Left renal pelvis (tissue), 4 donors: ENCODE results near the gene ADAMTSL3. TPM values are rescaled to one million over a fixed set of nuclear protein-coding genes. Genes with fewer than 3 reads are reported as not detected.

Experiments used
- DNase-seq, 4 donors: peaks; one replicate each; pipeline ENCODE4 v3.0.0-alpha.2; 2013; ENCODE audit warnings: low read depth in 4 of 4, low spot score in 3 of 4
- polyA plus RNA-seq, 4 donors: library from polyadenylated mRNA; unstranded; fragments of 120-200 nt; gene quantifications; one replicate each; pipeline ENCODE4 v1.2.1, GENCODE V29; 2013; ENCODE audit not compliant: insufficient read length in 4 of 4

ADAMTSL3 gene
- polyA plus RNA-seq, 4 donors: 3.1 to 40.2 (median 5.8) TPM

GRCh38 chr15:83913034-83913632 is 259.2 kb downstream of the ADAMTSL3 start:
- no peak for DNase-seq

GRCh38 chr15:83914906-83915305 is 261.0 kb downstream of the ADAMTSL3 start:
- no peak for DNase-seq

- DNase-seq: no peak
Measured at GRCh38 chr15:83917432-83917831, 263.5 kb downstream of the ADAMTSL3 start.

GRCh38 chr15:83918011-83918410 is 264.1 kb downstream of the ADAMTSL3 start:
- DNase-seq: no peak

- DNase-seq: no peak
Measured at GRCh38 chr15:83919319-83919830, 265.5 kb downstream of the ADAMTSL3 start.

GRCh38 chr15:83919978-83920510 is 266.1 kb downstream of the ADAMTSL3 start:
- no peak for DNase-seq

GRCh38 chr15:83922649-83923294 is 268.8 kb downstream of the ADAMTSL3 start:
- no peak for DNase-seq

- no peak for DNase-seq
Measured at GRCh38 chr15:83926116-83926515, 272.2 kb downstream of the ADAMTSL3 start.

GRCh38 chr15:83927704-83928391 is 273.9 kb downstream of the ADAMTSL3 start:
- no peak for DNase-seq

GRCh38 chr15:83928392-83928734 is 274.4 kb downstream of the ADAMTSL3 start:
- DNase-seq: no peak

GRCh38 chr15:83928878-83929418 is 275.0 kb downstream of the ADAMTSL3 start:
- no peak for DNase-seq

- no peak for DNase-seq
Measured at GRCh38 chr15:83929619-83930018, 275.7 kb downstream of the ADAMTSL3 start.

- no peak for DNase-seq
Measured at GRCh38 chr15:83930392-83931212, 276.7 kb downstream of the ADAMTSL3 start.

GRCh38 chr15:83935774-83936173 is 281.9 kb downstream of the ADAMTSL3 start:
- no peak for DNase-seq

- no peak for DNase-seq
Measured at GRCh38 chr15:83940136-83940535, 286.2 kb downstream of the ADAMTSL3 start.

GRCh38 chr15:83943043-83943442 is 289.1 kb downstream of the ADAMTSL3 start:
- no peak for DNase-seq

- DNase-seq: no peak
Measured at GRCh38 chr15:83943849-83944404, 290.0 kb downstream of the ADAMTSL3 start.

- DNase-seq: no peak
Measured at GRCh38 chr15:83947156-83947555, 293.2 kb downstream of the ADAMTSL3 start.

- DNase-seq: no peak
Measured at GRCh38 chr15:83954506-83954905, 300.6 kb downstream of the ADAMTSL3 start.

GRCh38 chr15:83955806-83956265 is 301.9 kb downstream of the ADAMTSL3 start:
- no peak for DNase-seq
